GM13977 (cell line): ENCODE measurements around the gene ECSCR.

Source experiments
- DNase-seq: peaks from one replicate; pipeline ENCODE4 v3.0.0; 2012; ENCODE audit warnings: low spot score
- in situ Hi-C: fragments of 300-500 bp; cut with MboI; formaldehyde crosslinking; loops from one replicate; pipeline ENCODE4 v1.12.0; 2022; ENCODE audit warnings: low sequenced_read_pairs, low pct_unique_long_range_greater_than_20kb, mixed read lengths, inconsistent platforms; ENCODE audit not compliant: unreplicated experiment
- TF ChIP-seq, protein P1 (sequence below): IDR thresholded peaks from 2 replicates; pipeline ENCODE4 v1.5.1; 2012; ENCODE audit warnings: mild to moderate bottlenecking, control low read depth; ENCODE audit not compliant: insufficient read depth; ENCODE audit errors: extremely low read depth, missing control alignments

The ECSCR gene

GRCh38 chr5:139475865-139476617 is 13.5 kb upstream of the ECSCR start:
- TF ChIP-seq, protein P1, sequence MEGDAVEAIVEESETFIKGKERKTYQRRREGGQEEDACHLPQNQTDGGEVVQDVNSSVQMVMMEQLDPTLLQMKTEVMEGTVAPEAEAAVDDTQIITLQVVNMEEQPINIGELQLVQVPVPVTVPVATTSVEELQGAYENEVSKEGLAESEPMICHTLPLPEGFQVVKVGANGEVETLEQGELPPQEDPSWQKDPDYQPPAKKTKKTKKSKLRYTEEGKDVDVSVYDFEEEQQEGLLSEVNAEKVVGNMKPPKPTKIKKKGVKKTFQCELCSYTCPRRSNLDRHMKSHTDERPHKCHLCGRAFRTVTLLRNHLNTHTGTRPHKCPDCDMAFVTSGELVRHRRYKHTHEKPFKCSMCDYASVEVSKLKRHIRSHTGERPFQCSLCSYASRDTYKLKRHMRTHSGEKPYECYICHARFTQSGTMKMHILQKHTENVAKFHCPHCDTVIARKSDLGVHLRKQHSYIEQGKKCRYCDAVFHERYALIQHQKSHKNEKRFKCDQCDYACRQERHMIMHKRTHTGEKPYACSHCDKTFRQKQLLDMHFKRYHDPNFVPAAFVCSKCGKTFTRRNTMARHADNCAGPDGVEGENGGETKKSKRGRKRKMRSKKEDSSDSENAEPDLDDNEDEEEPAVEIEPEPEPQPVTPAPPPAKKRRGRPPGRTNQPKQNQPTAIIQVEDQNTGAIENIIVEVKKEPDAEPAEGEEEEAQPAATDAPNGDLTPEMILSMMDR, result no peak
- DNase-seq, result no peak
- in situ Hi-C loops, result no loop called here

DNA sequence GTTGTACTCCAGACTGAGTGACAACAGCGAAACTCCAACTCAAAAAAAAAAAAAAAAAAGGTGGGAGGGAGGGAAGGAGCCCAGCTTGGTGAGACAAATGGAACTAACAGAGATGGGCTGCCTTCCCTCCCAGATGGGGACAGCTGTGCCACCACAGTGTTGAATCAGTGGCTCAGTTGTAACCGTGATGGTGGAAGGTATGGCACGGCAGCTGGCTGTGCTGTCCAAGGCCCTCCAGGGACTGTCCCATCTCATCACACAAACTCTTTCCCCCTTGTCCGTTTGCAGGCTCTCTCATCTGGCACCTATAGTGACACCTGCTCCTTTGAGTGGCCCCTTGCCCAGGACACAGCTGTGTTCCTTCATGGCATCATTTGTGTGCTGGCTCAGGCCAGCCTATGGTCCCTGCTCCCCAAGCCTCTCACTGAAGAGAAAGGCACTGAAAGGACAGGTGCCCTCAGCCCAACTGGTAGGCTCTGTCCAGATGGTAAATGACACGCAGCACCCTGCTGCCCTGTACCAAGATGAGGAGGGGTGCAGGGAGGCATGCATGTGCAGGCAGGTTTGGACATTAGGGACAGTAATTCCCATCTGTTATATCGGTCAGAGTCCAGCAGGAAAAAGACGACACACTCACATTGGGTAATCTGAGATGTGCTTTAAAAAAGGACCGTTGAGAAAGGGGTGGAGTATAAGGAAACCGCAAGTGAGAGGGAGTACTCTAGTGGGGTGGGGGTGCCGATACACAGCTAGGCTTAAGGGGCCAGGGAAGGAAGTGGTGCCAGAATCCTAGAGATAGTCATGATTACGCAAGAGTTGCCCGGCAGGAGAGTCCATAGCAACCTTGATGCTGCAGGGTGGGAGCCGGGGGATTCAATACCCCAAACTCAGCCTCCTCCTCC is 12.6 kb upstream of the ECSCR start:
- in situ Hi-C loops, result no loop called here
- DNase-seq, result no peak
- TF ChIP-seq, protein P1, result no peak

DNA sequence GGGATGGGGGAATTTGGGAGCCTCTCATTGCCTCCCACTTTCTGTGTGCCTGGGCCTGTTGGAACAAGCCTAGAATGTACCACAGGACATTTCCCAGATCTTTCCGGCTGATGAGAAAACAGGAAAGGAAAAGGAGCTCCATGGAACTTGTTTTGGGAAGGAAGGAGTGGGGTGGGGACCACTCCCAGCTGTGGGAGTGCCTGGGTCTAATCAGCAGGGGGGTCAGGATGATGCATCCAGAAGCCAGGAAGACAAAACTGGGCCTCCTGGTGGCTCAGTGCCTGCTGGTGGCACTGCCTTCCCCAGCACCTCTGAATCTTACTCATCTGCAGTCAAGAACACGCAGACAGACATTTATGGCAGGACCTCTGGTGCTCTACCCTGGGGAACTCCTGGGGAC is 11.0 kb upstream of the ECSCR start:
- in situ Hi-C loops, result no loop called here
- TF ChIP-seq, protein P1, result no peak
- DNase-seq, result no peak

GRCh38 chr5:139473105-139473504 is 10.6 kb upstream of the ECSCR start:
- DNase-seq, result no peak
- TF ChIP-seq, protein P1, result no peak
- in situ Hi-C loops, result no loop called here

DNA sequence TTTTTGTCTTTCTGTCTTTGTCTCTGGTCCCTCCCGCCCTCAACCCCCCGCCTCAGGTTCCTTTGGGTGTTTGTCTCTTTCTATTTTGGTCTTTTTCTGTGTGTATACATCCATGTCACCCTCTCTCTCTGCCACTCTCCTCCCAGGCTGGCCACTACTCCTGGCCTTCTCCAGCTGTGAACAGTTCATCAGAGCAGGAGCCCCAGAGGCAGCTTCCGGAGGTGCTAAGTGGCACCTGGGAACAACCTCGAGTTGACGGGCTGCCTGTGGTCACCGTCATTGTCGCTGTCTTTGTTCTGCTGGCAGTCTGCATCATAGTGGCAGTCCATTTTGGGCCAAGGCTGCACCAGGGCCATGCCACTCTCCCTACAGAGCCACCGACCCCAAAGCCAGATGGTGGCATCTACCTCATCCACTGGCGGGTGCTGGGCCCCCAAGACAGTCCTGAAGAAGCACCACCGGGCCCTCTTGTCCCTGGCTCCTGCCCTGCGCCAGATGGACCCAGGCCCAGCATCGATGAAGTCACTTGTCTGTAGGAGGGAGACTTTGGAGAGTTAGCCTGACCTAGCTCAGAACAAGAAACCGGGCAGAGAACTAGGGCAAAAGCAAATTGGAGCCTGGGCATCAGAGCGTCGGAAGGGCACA is 10.0 kb upstream of the ECSCR start:
- in situ Hi-C loops, result no loop called here
- TF ChIP-seq, protein P1, result no peak
- DNase-seq, result no peak

GRCh38 chr5:139470821-139471300 is 8.3 kb upstream of the ECSCR start, which contains the start of gene SMIM33:
Gene SMIM33 (plus strand): TSS chr5:139471004. CDS start chr5:139471122, 118 bp downstream.
- TF ChIP-seq, protein P1, result no peak
- no peak for DNase-seq
- in situ Hi-C loops, result no loop called here
